ENCODE data around the gene CCL3.

DNA sequence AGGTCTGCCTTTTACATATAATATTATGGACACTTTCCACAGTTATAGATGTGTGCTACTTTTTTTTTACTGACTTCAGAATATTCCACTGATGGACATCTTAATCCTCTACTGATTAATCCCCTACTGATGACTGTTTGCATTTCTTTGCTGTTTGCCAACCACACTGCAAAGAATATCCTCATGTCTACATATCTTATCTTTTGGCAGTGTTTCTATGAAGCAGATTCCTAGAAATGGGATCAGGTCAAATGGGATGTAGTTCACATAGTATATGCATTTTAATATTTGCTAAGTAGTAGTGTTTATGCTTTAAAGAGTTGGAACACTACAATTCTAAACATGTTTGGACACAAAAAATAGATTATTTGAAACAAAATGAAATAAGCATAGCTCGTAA lies 3.2 kb downstream of the CCL3 start:
- TF ChIP-seq, protein P1, sequence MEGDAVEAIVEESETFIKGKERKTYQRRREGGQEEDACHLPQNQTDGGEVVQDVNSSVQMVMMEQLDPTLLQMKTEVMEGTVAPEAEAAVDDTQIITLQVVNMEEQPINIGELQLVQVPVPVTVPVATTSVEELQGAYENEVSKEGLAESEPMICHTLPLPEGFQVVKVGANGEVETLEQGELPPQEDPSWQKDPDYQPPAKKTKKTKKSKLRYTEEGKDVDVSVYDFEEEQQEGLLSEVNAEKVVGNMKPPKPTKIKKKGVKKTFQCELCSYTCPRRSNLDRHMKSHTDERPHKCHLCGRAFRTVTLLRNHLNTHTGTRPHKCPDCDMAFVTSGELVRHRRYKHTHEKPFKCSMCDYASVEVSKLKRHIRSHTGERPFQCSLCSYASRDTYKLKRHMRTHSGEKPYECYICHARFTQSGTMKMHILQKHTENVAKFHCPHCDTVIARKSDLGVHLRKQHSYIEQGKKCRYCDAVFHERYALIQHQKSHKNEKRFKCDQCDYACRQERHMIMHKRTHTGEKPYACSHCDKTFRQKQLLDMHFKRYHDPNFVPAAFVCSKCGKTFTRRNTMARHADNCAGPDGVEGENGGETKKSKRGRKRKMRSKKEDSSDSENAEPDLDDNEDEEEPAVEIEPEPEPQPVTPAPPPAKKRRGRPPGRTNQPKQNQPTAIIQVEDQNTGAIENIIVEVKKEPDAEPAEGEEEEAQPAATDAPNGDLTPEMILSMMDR (IDR thresholded peaks at IDR 0.05; ENCODE audit: insufficient read depth, low read length, poor library complexity, severe bottlenecking): no peak
- TF ChIP-seq EZH2phosphoT487 (conservative IDR thresholded peaks at IDR 0.05; ENCODE audit: low read length): no peak
